Small intestine (tissue), 7 donors: ENCODE measurements around the gene TRIM63. TPM values are rescaled to one million over a fixed set of nuclear protein-coding genes. Genes with fewer than 3 reads are reported as not detected.

ENCODE experiments used
- DNase-seq, 2 donors: peaks; one replicate each; pipeline versions ENCODE4 v3.0.0 to v3.0.0-alpha.2; 2013
- FAIRE-seq: peaks from 2 replicates; lab custom pipeline; 2012; peaks lifted over from hg19 to GRCh38; lab: Jason Lieb, UNC
- H3K27ac ChIP-seq, 3 donors: one replicate each; pipeline ENCODE4 v1.5.1; 2013; ENCODE audit warnings: low read length in 2 of 3, mild to moderate bottlenecking in 2 of 3, control low read depth in 1 of 3, inconsistent platforms in 1 of 3, low read depth in 1 of 3, moderate library complexity in 1 of 3
- H3K27me3 ChIP-seq, 3 donors: one replicate each; pipeline ENCODE4 v1.6.1; 2013; ENCODE audit warnings: low read length in 3 of 3, inconsistent platforms in 1 of 3; ENCODE audit not compliant: control insufficient read depth in 3 of 3, insufficient read depth in 3 of 3
- H3K36me3 ChIP-seq, 3 donors: one replicate each; pipeline ENCODE4 v1.6.1; 2013; ENCODE audit warnings: low read length in 3 of 3, inconsistent platforms in 1 of 3, low read depth in 1 of 3, mild to moderate bottlenecking in 1 of 3, moderate library complexity in 1 of 3; ENCODE audit not compliant: control insufficient read depth in 3 of 3, insufficient read depth in 2 of 3
- H3K4me1 ChIP-seq, 3 donors: one replicate each; pipeline ENCODE4 v1.6.1; 2013; ENCODE audit warnings: low read length in 2 of 3, inconsistent platforms in 1 of 3, low read depth in 1 of 3, mild to moderate bottlenecking in 1 of 3, moderate library complexity in 1 of 3; ENCODE audit not compliant: control insufficient read depth in 3 of 3, insufficient read depth in 2 of 3
- H3K4me3 ChIP-seq, 3 donors: one replicate each; pipeline ENCODE4 v1.5.1; 2013; ENCODE audit warnings: low read length in 3 of 3, control low read depth in 1 of 3, inconsistent platforms in 1 of 3, low read depth in 1 of 3, mild to moderate bottlenecking in 1 of 3, moderate library complexity in 1 of 3
- H3K9me3 ChIP-seq, 2 donors: one replicate each; pipeline ENCODE4 v1.6.1; 2013; ENCODE audit warnings: low read depth in 1 of 2, low read length in 1 of 2; ENCODE audit not compliant: control insufficient read depth in 2 of 2, insufficient read depth in 1 of 2
- WGBS, 3 donors: extraction: QIAGEN DNeasy Blood & Tissue Kit; methylation state at CpG; one replicate each; pipeline ENCODE4 v1.1.7; 2013; 5-methylcytosine and 5-hydroxymethylcytosine counted together
- polyA plus RNA-seq, 4 donors: library from polyadenylated mRNA; stranded (reverse) in 3 of 4; unstranded in 1 of 4; fragments of 200-250 nt in 3 of 4; fragments of 120-200 nt in 1 of 4; gene quantifications; one replicate each; pipeline versions ENCODE4 v1.2.1 to v1.2.3, GENCODE V29; 2013
- donor health status: healthy with polysubstance abuse.
- donor health status: control.
- donor health status: control.
- donor health status: Bipolar disorder and iron deficiency.
- donor health status: healthy.

TRIM63 gene
- polyA plus RNA-seq, 4 donors: 0.91 to 11.3 (median 2.8) TPM

DNA sequence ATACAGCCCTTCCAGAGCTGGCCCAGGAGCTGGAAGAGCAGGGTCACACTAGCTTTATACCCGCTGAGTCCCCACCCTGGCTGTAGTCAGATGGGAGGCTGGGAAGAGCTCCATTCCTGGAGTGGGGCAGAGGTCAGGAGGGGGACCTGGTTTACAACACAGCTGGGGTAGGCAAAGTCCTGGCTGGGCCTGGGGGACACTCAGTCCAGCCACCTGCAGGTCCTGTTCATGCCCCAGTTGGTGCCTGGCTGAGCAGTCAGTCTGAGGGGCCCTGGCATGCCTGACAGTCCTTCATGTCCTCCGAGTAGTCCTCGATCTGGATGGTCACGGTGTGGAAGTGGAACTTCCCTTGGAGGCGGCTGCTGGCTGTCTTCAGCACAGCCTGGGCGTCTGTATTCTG lies 28.5 kb downstream of the TRIM63 start:
- H3K36me3 ChIP-seq: peaks cover 0 to 68% (median 0%) of the 10 kb centered on the region in 3 donors
- H3K9me3 ChIP-seq: no peaks in the 10 kb centered on the region
- WGBS, 3 donors: 74 to 82% (median 77%) methylated on average over 6 of the region's 6 CpGs
- peaks cover 0 to 27% (median 3%) of the 10 kb centered on the region in 3 donors for H3K4me1 ChIP-seq
- no peak for FAIRE-seq
- DNase-seq: no peak
- no peak overlapping the region for H3K27ac ChIP-seq
- H3K4me3 ChIP-seq: no peak overlapping the region
- H3K27me3 ChIP-seq: peaks cover 0 to 10% (median 0%) of the 10 kb centered on the region in 3 donors

- Histone ChIP-seq H3K4me1 (peaks cover 0 to 23% (median 3%) of the 10 kb centered on the region in 3 donors), H3K27me3 (peaks cover 0 to 11% (median 0%) of the 10 kb centered on the region in 3 donors), H3K27ac (peak overlapping the region in 1 of 3 donors; percentile 42), H3K36me3 (peaks cover 0 to 64% (median 0%) of the 10 kb centered on the region in 3 donors), H3K4me3 (no peak overlapping the region), H3K9me3 (no peaks in the 10 kb centered on the region)
- WGBS, 3 donors: 85 to 90% (median 86%) methylated on average over 6 of the region's 6 CpGs
- FAIRE-seq (no peak), DNase-seq (no peak)
These were observed 29.0 kb downstream of the TRIM63 start for GRCh38 chr1:26038477-26038876.

GRCh38 chr1:26037904-26038303 lies 29.5 kb downstream of the TRIM63 start:
- Histone ChIP-seq H3K27me3 (peaks cover 0 to 11% (median 0%) of the 10 kb centered on the region in 3 donors), H3K4me3 (no peak overlapping the region), H3K9me3 (no peaks in the 10 kb centered on the region), H3K27ac (peak overlapping the region in 1 of 3 donors; percentile 42), H3K4me1 (peaks cover 0 to 23% (median 3%) of the 10 kb centered on the region in 3 donors), H3K36me3 (peaks cover 0 to 58% (median 0%) of the 10 kb centered on the region in 3 donors)
- FAIRE-seq (no peak), DNase-seq (no peak)
- WGBS, 3 donors: 72 to 77% (median 74%) methylated on average over 6 of the region's 6 CpGs

DNA sequence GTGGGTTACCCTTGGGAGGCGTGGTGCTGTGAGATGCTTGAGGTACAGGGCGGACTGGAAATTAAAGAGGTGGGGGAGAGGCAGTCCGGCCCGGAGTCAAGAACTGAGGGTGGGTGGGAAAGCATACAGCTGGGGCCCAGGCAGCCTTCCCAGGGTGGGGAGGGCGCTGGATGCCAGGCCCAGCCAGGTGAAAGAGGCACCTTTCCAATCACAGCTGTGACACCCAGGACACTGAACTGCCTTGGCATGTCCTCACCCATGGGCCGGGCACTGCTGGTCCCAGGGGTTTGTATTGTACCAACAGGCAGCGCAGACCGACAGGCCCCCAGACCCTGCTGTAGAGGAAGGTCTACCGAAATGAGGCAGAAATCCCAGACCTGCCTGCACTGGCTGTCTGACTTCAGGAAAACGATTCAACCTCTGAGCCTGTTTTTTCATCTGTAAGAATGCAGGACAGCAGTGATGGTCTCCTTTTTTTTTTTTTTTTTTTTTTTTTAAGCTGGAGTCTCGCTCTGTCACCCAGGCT lies 30.6 kb downstream of the TRIM63 start:
- H3K27me3 ChIP-seq: peaks cover 0 to 11% (median 0%) of the 10 kb centered on the region in 3 donors
- H3K4me3 ChIP-seq: no peak overlapping the region
- peaks cover 0 to 23% (median 3%) of the 10 kb centered on the region in 3 donors for H3K4me1 ChIP-seq
- FAIRE-seq (no peak), DNase-seq (no peak)
- no peaks in the 10 kb centered on the region for H3K9me3 ChIP-seq
- peak overlapping the region in 1 of 3 donors; percentile 87 for H3K27ac ChIP-seq
- H3K36me3 ChIP-seq: peaks cover 0 to 48% (median 0%) of the 10 kb centered on the region in 3 donors
- WGBS, 3 donors: 79 to 82% (median 81%) methylated on average over 6 to 10 of the region's 11 CpGs

GRCh38 chr1:26035959-26036755 lies 31.3 kb downstream of the TRIM63 start:
- no peak for FAIRE-seq
- peak overlapping the region; percentile 26 to 87 (median 77) for H3K27ac ChIP-seq
- H3K36me3 ChIP-seq: peaks cover 0 to 42% (median 0%) of the 10 kb centered on the region in 3 donors
- H3K4me1 ChIP-seq: peaks cover 0 to 23% (median 3%) of the 10 kb centered on the region in 3 donors
- H3K27me3 ChIP-seq: peaks cover 0 to 11% (median 0%) of the 10 kb centered on the region in 3 donors
- peak; percentile 67 to 93 for DNase-seq
- no peaks in the 10 kb centered on the region for H3K9me3 ChIP-seq
- H3K4me3 ChIP-seq: peak overlapping the region; percentile 49 to 78 (median 78)
- 9 to 14% (median 10%) methylated on average over 35 to 39 of the region's 39 CpGs for WGBS, 3 donors

- H3K27ac ChIP-seq: peak overlapping the region; percentile 26 to 87 (median 77)
- DNase-seq: peak; percentile 92 to 96
- 1% methylated on average over 35 to 60 of the region's 60 CpGs for WGBS, 3 donors
- H3K9me3 ChIP-seq: no peaks in the 10 kb centered on the region
- H3K27me3 ChIP-seq: peaks cover 0 to 11% (median 0%) of the 10 kb centered on the region in 3 donors
- peaks cover 0 to 34% (median 0%) of the 10 kb centered on the region in 3 donors for H3K36me3 ChIP-seq
- H3K4me3 ChIP-seq: peak overlapping the region; percentile 49 to 78 (median 78)
- H3K4me1 ChIP-seq: peaks cover 0 to 23% (median 3%) of the 10 kb centered on the region in 3 donors
- no peak for FAIRE-seq
These were observed 32.0 kb downstream of the TRIM63 start for GRCh38 chr1:26035203-26035958.

- no peak overlapping the region for H3K27ac ChIP-seq
- no peak for FAIRE-seq
- H3K9me3 ChIP-seq: no peaks in the 10 kb centered on the region
- 12 to 18% (median 16%) methylated on average over 14 to 15 of the region's 15 CpGs for WGBS, 3 donors
- peaks cover 0 to 29% (median 0%) of the 10 kb centered on the region in 3 donors for H3K36me3 ChIP-seq
- H3K4me3 ChIP-seq: peak overlapping the region; percentile 49 to 78 (median 78)
- H3K27me3 ChIP-seq: peaks cover 0 to 11% (median 0%) of the 10 kb centered on the region in 3 donors
- peaks cover 0 to 23% (median 3%) of the 10 kb centered on the region in 3 donors for H3K4me1 ChIP-seq
- DNase-seq: no peak
These were observed 32.8 kb downstream of the TRIM63 start for GRCh38 chr1:26034504-26035202.
